Naive thymus-derived CD4-positive, alpha-beta T cell (primary cell): Measurements from ENCODE around the gene HLTF. TPM values are rescaled to one million over a fixed set of nuclear protein-coding genes. Genes with fewer than 3 reads are reported as not detected.

ENCODE experiments used
- ATAC-seq: fragments of 150-1000 bp; cut with Tn5 transposase; 2 replicates; pipeline ENCODE4 v1.10.0; 2021; ENCODE audit warnings: mild to moderate bottlenecking, moderate library complexity
- CTCF ChIA-PET: fragments of 350-600 bp; sonication (Branson Sonifier 250); formaldehyde crosslinking; loops from one replicate; lab custom pipeline; 2021; ENCODE audit warnings: antibody characterized with exemption; lab: Charles Lee
- POLR2A ChIA-PET: fragments of 350-600 bp; sonication (Branson Sonifier 250); formaldehyde crosslinking; loops from one replicate; lab custom pipeline; 2021; ENCODE audit warnings: antibody characterized with exemption, inconsistent platforms; lab: Charles Lee
- DNase-seq, 9 donors: peaks; one replicate each; pipeline versions ENCODE4 v3.0.0 to v3.0.0-alpha.2; 2020 to 2022; ENCODE audit warnings: mixed read lengths in 1 of 9
- H3K27ac ChIP-seq: one replicate; pipeline ENCODE4 v1.7.0; 2013; ENCODE audit warnings: mild to moderate bottlenecking, low read depth, low read length, moderate library complexity
- H3K27me3 ChIP-seq, 2 donors: one replicate each; pipeline ENCODE4 v1.7.0; 2013; ENCODE audit warnings: low read length in 2 of 2, mild to moderate bottlenecking in 2 of 2, moderate library complexity in 2 of 2; ENCODE audit not compliant: control insufficient read depth in 2 of 2, insufficient read depth in 2 of 2
- H3K36me3 ChIP-seq, 3 experiments: 1 replicate in 2 of 3; 2 replicates in 1 of 3; pipeline ENCODE4 v1.7.0; 2013; ENCODE audit warnings: low read length in 3 of 3, mild to moderate bottlenecking in 3 of 3, moderate library complexity in 1 of 3; ENCODE audit not compliant: insufficient read depth in 3 of 3, control insufficient read depth in 2 of 3
- H3K4me1 ChIP-seq, 2 donors: one replicate each; pipeline ENCODE4 v1.7.0; 2013; ENCODE audit warnings: low read length in 2 of 2, mild to moderate bottlenecking in 2 of 2, moderate library complexity in 1 of 2; ENCODE audit not compliant: control insufficient read depth in 2 of 2, insufficient read depth in 2 of 2
- H3K4me3 ChIP-seq: 2 replicates; pipeline ENCODE4 v1.7.0; 2013; ENCODE audit warnings: mild to moderate bottlenecking, low read length
- H3K9me3 ChIP-seq, 3 experiments: 1 replicate in 2 of 3; 2 replicates in 1 of 3; pipeline ENCODE4 v1.7.0; 2013; ENCODE audit warnings: low read length in 3 of 3; ENCODE audit not compliant: control insufficient read depth in 2 of 3
- H3K27ac Mint-ChIP-seq, 9 donors: one replicate each; pipeline ENCODE4 v1.8.0; 2020 to 2022; ENCODE audit warnings: mixed read lengths in 9 of 9, mild to moderate bottlenecking in 8 of 9, moderate library complexity in 5 of 9, inconsistent platforms in 2 of 9
- H3K27me3 Mint-ChIP-seq, 5 donors: one replicate each; pipeline ENCODE4 v1.8.0; 2021 to 2022; ENCODE audit warnings: mixed read lengths in 5 of 5, mild to moderate bottlenecking in 1 of 5
- H3K36me3 Mint-ChIP-seq, 5 donors: one replicate each; pipeline ENCODE4 v1.8.0; 2020 to 2022; ENCODE audit warnings: mixed read lengths in 5 of 5, mild to moderate bottlenecking in 3 of 5, inconsistent platforms in 1 of 5
- H3K4me1 Mint-ChIP-seq, 7 donors: one replicate each; pipeline ENCODE4 v1.8.0; 2020 to 2022; ENCODE audit warnings: mixed read lengths in 7 of 7, mild to moderate bottlenecking in 3 of 7, inconsistent platforms in 1 of 7
- H3K4me3 Mint-ChIP-seq, 10 donors: one replicate each; pipeline ENCODE4 v1.8.0; 2020 to 2022; ENCODE audit warnings: mild to moderate bottlenecking in 10 of 10, mixed read lengths in 10 of 10, moderate library complexity in 6 of 10, inconsistent platforms in 2 of 10
- H3K9me3 Mint-ChIP-seq, 11 donors: one replicate each; pipeline ENCODE4 v1.8.0; 2020 to 2022; ENCODE audit warnings: mixed read lengths in 11 of 11, mild to moderate bottlenecking in 4 of 11, inconsistent platforms in 1 of 11, moderate library complexity in 1 of 11
- intact Hi-C, 2 donors: fragments of 100-400 bp; cut with micrococcal nuclease; formaldehyde crosslinking; loops; one replicate each; pipeline ENCODE4 v1.15.1; 2023
- polyA plus RNA-seq, 2 donors: library from polyadenylated mRNA; unstranded; fragments of 300-500 nt; fragmentation: Illumina TruSeq; gene quantifications; one replicate each; pipeline ENCODE4 v1.2.3, GENCODE V29; 2021
- total RNA-seq, 6 experiments: library from RNA in 5 of 6; stranded (reverse) in 5 of 6; gene quantifications; 1 replicate in 5 of 6; 2 replicates in 1 of 6; pipeline ENCODE4 v1.2.3 and lab custom pipeline; 2021 to 2026

Gene HLTF
- total RNA-seq (10 to 100 TPM in 4 of 5 experiments, 1 to 10 TPM in 1; 9.1 to 26.5 (median 17.3) TPM), polyA plus RNA-seq (10 to 100 TPM; 18.5 to 26.1 TPM), total RNA-seq (lab: John Stamatoyannopoulos, UW) (20.3 reads per million, percentile 51 among the genes with 10 or more reads in this experiment)

DNA sequence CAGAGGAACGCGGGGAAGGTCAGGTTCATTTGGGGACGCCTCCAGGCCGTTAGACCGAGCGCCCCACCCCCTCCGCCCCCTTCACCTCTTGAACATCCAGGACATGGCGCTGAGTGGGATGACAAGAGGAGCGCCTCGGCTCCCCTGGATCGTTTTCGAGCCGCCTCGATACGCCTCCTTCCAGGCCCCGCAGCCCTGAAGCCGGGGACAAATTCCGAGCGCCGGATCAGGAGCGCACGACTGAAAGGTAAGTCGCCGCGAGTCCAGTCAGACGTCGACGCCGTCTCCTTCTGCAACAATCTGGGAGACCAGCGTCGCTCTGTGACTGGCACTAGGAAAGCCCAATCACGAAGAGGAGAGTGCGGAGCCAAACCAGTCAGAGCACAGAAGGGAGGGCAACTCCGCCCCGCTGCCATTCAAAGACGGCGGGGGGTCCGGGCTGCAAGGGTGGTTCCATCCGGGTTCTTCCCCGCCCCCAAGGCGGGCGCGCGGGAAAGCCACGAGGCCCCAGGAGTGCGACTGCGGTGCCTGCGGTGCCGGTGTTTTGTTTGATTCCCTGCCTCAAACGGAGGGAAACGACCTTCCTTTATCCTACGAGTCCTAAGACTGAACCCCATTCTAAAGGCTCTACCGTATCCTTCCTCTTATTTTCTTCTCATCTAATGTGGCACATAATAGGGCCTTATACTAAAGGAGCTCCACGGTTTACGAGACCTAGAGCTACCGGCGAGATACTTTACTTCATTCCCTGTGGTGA lies at the start of gene HLTF:
TSS of gene HLTF (minus strand) at position 302 of the 757 bp plus-strand sequence. CDS start at position 105, 197 bp downstream.
- Mint-ChIP-seq H3K36me3 (peaks cover 0 to 9% (median 3%) of the 10 kb centered on the region in 5 donors), H3K4me3 (peak within 1 kb of the TSS; percentile 84 to 100 (median 97)), H3K27me3 (no peaks in the 10 kb centered on the region), H3K9me3 (peaks cover 0 to 1% (median 0%) of the 10 kb centered on the region in 11 donors), H3K4me1 (peaks cover 15 to 28% (median 22%) of the 10 kb centered on the region in 7 donors), H3K27ac (peak within 1 kb of the TSS; percentile 54 to 95 (median 86))
- Histone ChIP-seq H3K27me3 (no peaks in the 10 kb centered on the region), H3K27ac (peak within 1 kb of the TSS; percentile 64), H3K4me3 (peak within 1 kb of the TSS; percentile 97), H3K9me3 (no peaks in the 10 kb centered on the region), H3K36me3 (no peaks in the 10 kb centered on the region), H3K4me1 (peaks cover 4 to 18% of the 10 kb centered on the region in 2 donors)
- peak; percentile 75 to 93 (median 90) for DNase-seq
- ChIA-PET CTCF (interaction anchor here (0.6 kb wide), 1 partner anchor 9 kb away, joined by 3 read pairs; no protein-coding TSS in a partner anchor), POLR2A (interaction anchor here (1.7 kb wide), 1 partner anchor 94 kb away, joined by 4 read pairs; no protein-coding TSS in a partner anchor)
- intact Hi-C loops, result loop anchor here (1.0 to 10.0 kb wide), 12 partner anchors 34 to 1676 kb away; partner anchors contain the start of genes GYG1 (in 2 of the 2), HPS3 (in 2 of the 2), RNF13 (in 2 of the 2) and COMMD2 (in 1 of the 2)
- ATAC-seq, result peak; percentile 99

DNA sequence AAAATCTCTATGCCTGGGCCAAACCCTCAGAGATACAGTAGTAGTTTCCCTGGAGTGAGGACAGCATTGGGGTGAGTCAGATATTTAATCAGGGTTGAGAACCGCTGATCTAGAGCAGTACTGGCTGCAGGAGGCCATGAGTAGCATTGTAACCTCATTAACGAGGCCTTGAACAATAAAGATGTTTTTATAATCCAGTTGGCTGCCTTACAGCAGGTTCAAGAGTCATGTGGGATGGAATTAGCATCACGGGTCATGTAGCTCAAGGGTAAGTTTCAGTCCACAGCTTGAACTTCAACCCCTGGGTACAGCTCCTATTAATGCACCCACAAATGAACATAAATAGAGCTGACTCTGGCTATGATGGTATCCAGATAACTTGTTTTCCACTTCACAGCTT lies 48.2 kb upstream of the HLTF start:
- no peak overlapping the region for H3K27ac ChIP-seq
- ATAC-seq (no peak), DNase-seq (no peak)
- peaks cover 18 to 29% of the 10 kb centered on the region in 2 donors for H3K4me1 ChIP-seq
- intact Hi-C loops, result no loop called here
- H3K4me1 Mint-ChIP-seq, result peaks cover 29 to 73% (median 51%) of the 10 kb centered on the region in 7 donors
- ChIA-PET CTCF (interaction anchor here (1.3 kb wide), 1 partner anchor 14 kb away, joined by 3 read pairs; no protein-coding TSS in a partner anchor), POLR2A (interaction anchor here (0.6 kb wide), 1 partner anchor 54 kb away, joined by 6 read pairs; no protein-coding TSS in a partner anchor)
- no peak overlapping the region for H3K4me3 Mint-ChIP-seq
- no peaks in the 10 kb centered on the region for H3K9me3 Mint-ChIP-seq
- H3K4me3 ChIP-seq, result no peak overlapping the region
- no peaks in the 10 kb centered on the region for H3K27me3 ChIP-seq
- H3K27ac Mint-ChIP-seq, result no peak overlapping the region
- H3K27me3 Mint-ChIP-seq, result no peaks in the 10 kb centered on the region
- peaks cover 0 to 12% (median 0%) of the 10 kb centered on the region in 5 donors for H3K36me3 Mint-ChIP-seq
- peaks cover 0 to 3% (median 0%) of the 10 kb centered on the region in 3 experiments for H3K36me3 ChIP-seq
- H3K9me3 ChIP-seq, result no peaks in the 10 kb centered on the region

DNA sequence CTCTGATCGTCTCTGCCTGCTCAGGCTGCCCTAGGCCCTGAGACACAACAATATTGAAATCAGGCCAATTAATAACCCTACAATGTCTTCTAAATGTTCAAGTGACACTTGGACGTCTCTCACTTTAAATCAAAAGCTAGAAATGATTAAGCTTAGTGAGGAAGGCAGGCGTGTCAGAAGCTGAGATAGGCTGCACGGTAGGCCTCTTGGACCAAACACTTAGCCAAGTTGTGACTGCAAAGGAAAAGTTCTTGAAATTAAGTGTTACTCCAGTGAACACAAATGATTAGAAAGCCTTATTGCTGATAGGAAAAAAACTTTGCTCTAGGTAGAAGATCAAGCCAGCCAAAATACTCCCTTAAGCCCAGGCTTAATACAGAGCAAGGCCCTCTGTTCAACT lies 45.3 kb upstream of the HLTF start:
- CTCF ChIA-PET, result interaction anchor here (5.2 kb wide), 1 partner anchor 11 kb away, joined by 27 read pairs; no protein-coding TSS in a partner anchor
- Mint-ChIP-seq H3K27ac (peak overlapping the region in 8 of 9 donors; percentile 57 to 90 (median 77)), H3K27me3 (peaks cover 0 to 11% (median 0%) of the 10 kb centered on the region in 5 donors), H3K36me3 (peaks cover 0 to 12% (median 0%) of the 10 kb centered on the region in 5 donors), H3K4me1 (peaks cover 27 to 68% (median 58%) of the 10 kb centered on the region in 7 donors), H3K9me3 (no peaks in the 10 kb centered on the region), H3K4me3 (peak overlapping the region; percentile 74 to 98 (median 94))
- DNase-seq, result no peak
- no peaks in the 10 kb centered on the region for H3K27me3 ChIP-seq
- H3K4me1 ChIP-seq, result peaks cover 27 to 29% of the 10 kb centered on the region in 2 donors
- POLR2A ChIA-PET, result interaction anchor here (0.6 kb wide), 1 partner anchor 23 kb away, joined by 3 read pairs; no protein-coding TSS in a partner anchor
- H3K27ac ChIP-seq, result peak overlapping the region; percentile 6
- ATAC-seq, result no peak
- no peak overlapping the region for H3K4me3 ChIP-seq
- no peaks in the 10 kb centered on the region for H3K9me3 ChIP-seq
- peaks cover 0 to 8% (median 0%) of the 10 kb centered on the region in 3 experiments for H3K36me3 ChIP-seq
- intact Hi-C loops, result loop anchor here in 1 of 2 donors (2.0 kb wide), 1 partner anchor 15 kb away; no protein-coding TSS in a partner anchor

- POLR2A ChIA-PET, result interaction anchor here (0.7 to 2.4 kb wide), 6 partner anchors 9 to 623 kb away, joined by 4 to 9 read pairs (median 6); partner anchors contain the start of genes COMMD2 and GYG1
Observed at GRCh38 chr3:149129326-149130205, 43.2 kb upstream of the HLTF start, which contains the start of gene HPS3. HPS3 (plus strand) TSS chr3:149129638; CDS start chr3:149129724, 86 bp downstream.

DNA sequence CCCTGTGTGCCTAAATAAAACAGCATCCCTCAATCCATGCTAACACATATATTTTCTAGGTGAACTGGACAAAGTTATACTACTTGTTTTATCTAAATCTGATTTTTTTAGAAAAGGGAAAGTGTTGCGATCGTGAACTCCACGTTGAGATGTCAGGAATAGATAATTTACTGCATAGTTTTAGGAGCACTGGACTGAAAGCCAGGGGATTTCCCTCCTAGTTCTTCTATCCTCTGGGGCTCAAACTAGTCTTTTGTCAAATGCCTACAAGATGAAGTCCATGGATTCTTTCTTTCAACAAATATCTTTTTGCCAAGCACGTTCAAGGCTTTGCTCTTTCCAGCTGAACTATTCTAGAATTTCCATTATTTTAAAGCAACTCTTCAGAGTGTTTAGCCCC lies 42.5 kb upstream of the HLTF start:
- Histone ChIP-seq H3K9me3 (no peaks in the 10 kb centered on the region), H3K4me3 (peak overlapping the region; percentile 96), H3K36me3 (peaks cover 0 to 8% (median 0%) of the 10 kb centered on the region in 3 experiments), H3K4me1 (peaks cover 25 to 27% of the 10 kb centered on the region in 2 donors), H3K27ac (peak overlapping the region; percentile 70), H3K27me3 (no peaks in the 10 kb centered on the region)
- Mint-ChIP-seq H3K4me1 (peaks cover 20 to 47% (median 41%) of the 10 kb centered on the region in 7 donors), H3K36me3 (peaks cover 0 to 10% (median 0%) of the 10 kb centered on the region in 5 donors), H3K27me3 (peaks cover 0 to 30% (median 9%) of the 10 kb centered on the region in 5 donors), H3K9me3 (no peaks in the 10 kb centered on the region), H3K4me3 (peak overlapping the region; percentile 92 to 99 (median 96)), H3K27ac (peak overlapping the region; percentile 51 to 96 (median 89))
- ATAC-seq, result no peak
- no peak for DNase-seq
- CTCF ChIA-PET, result interaction anchor here (1.4 to 5.2 kb wide), 2 partner anchors 9 to 144 kb away, joined by 5 to 27 read pairs; no protein-coding TSS in a partner anchor
- POLR2A ChIA-PET, result interaction anchor here (0.7 to 2.4 kb wide), 4 partner anchors 8 to 624 kb away, joined by 4 to 8 read pairs (median 6); partner anchors contain the start of gene COMMD2
- intact Hi-C loops, result loop anchor here (1.0 to 5.0 kb wide), 8 partner anchors 8 to 684 kb away; partner anchors contain the start of genes GYG1 (in 2 of the 2), HLTF (in 2 of the 2), RNF13 (in 2 of the 2) and COMMD2 (in 1 of the 2)

More at GRCh38 chr3:149129326-149130205, 43.2 kb upstream of the HLTF start, which contains the start of gene HPS3:
- peak; percentile 62 to 87 (median 71) for DNase-seq
- Histone ChIP-seq H3K4me3 (peak within 1 kb of the TSS; percentile 96), H3K36me3 (peaks cover 0 to 8% (median 0%) of the 10 kb centered on the region in 3 experiments), H3K4me1 (peaks cover 25 to 27% of the 10 kb centered on the region in 2 donors), H3K27me3 (no peaks in the 10 kb centered on the region), H3K27ac (peak within 1 kb of the TSS; percentile 70), H3K9me3 (no peaks in the 10 kb centered on the region)
- H3K27ac Mint-ChIP-seq, result peak within 1 kb of the TSS; percentile 84 to 96 (median 90)
- peak within 1 kb of the TSS; percentile 92 to 99 (median 96) for H3K4me3 Mint-ChIP-seq
- H3K9me3 Mint-ChIP-seq, result no peaks in the 10 kb centered on the region
- intact Hi-C loops, result loop anchor here (1.0 to 5.0 kb wide), 10 partner anchors 8 to 683 kb away; partner anchors contain the start of genes GYG1 (in 2 of the 2), HLTF (in 2 of the 2), RNF13 (in 2 of the 2) and COMMD2 (in 1 of the 2)
- peaks cover 20 to 53% (median 47%) of the 10 kb centered on the region in 7 donors for H3K4me1 Mint-ChIP-seq
- H3K27me3 Mint-ChIP-seq, result peaks cover 0 to 24% (median 8%) of the 10 kb centered on the region in 5 donors
- CTCF ChIA-PET, result interaction anchor here (0.6 to 5.2 kb wide), 4 partner anchors 9 to 1158 kb away, joined by 3 to 27 read pairs (median 4); no protein-coding TSS in a partner anchor
- peak; percentile 94 for ATAC-seq
- H3K36me3 Mint-ChIP-seq, result peaks cover 0 to 10% (median 0%) of the 10 kb centered on the region in 5 donors
